DND-41 (cell line): ENCODE measurements around the gene KRT79.
A peak's percentile ranks its signal among the peaks of the same experiment; 100 is the strongest.

Experiments used
- ATAC-seq: fragments of 200-7000 bp; cut with Tn5 transposase; 3 replicates; pipeline ENCODE4 v1.9.1; 2021; ENCODE audit warnings: low read depth; ENCODE audit not compliant: insufficient read depth
- DNase-seq: peaks from one replicate; pipeline ENCODE4 v3.0.0-alpha.2; 2020
- H2AFZ ChIP-seq: 2 replicates; pipeline ENCODE4 v1.6.0; 2012; ENCODE audit warnings: low read depth, low read length
- H3K27ac ChIP-seq: 2 replicates; pipeline ENCODE4 v1.5.1; 2012; ENCODE audit warnings: low read length, inconsistent platforms
- H3K27me3 ChIP-seq: fragments of 200-600 bp; sonication (generic); 2 replicates; pipeline ENCODE4 v1.6.0; 2012; ENCODE audit warnings: low read length, mild to moderate bottlenecking, inconsistent platforms; ENCODE audit not compliant: insufficient read depth, poor library complexity
- H3K36me3 ChIP-seq: 2 replicates; pipeline ENCODE4 v1.5.1; 2012; ENCODE audit warnings: low read length, inconsistent platforms; ENCODE audit not compliant: insufficient read depth
- H3K4me1 ChIP-seq: 2 replicates; pipeline ENCODE4 v1.5.1; 2012; ENCODE audit warnings: mild to moderate bottlenecking, low read length; ENCODE audit not compliant: insufficient read depth
- H3K4me2 ChIP-seq: 2 replicates; pipeline ENCODE4 v1.6.0; 2012; ENCODE audit warnings: mild to moderate bottlenecking, moderate library complexity, low read length, inconsistent platforms; ENCODE audit not compliant: insufficient read depth
- H3K4me3 ChIP-seq, 2 experiments: fragments of 200-600 bp in 1 of 2; shearing (Covaris generic) in 1 of 2; 2 replicates each; pipeline ENCODE4 v1.5.1; 2012 to 2016; ENCODE audit warnings: inconsistent platforms in 2 of 2, low read length in 2 of 2, mild to moderate bottlenecking in 2 of 2, low read depth in 1 of 2, moderate library complexity in 1 of 2
- H3K79me2 ChIP-seq: 2 replicates; pipeline ENCODE4 v1.6.0; 2012; ENCODE audit warnings: low read length, inconsistent platforms; ENCODE audit not compliant: insufficient read depth
- H3K9ac ChIP-seq: 2 replicates; pipeline ENCODE4 v1.6.0; 2012; ENCODE audit warnings: low read depth, mild to moderate bottlenecking, inconsistent platforms, low read length, moderate library complexity
- H3K9me3 ChIP-seq: 2 replicates; pipeline ENCODE4 v1.5.1; 2012; ENCODE audit warnings: low read length, moderate library complexity, mild to moderate bottlenecking, inconsistent platforms; ENCODE audit not compliant: insufficient read depth, severe bottlenecking
- H4K20me1 ChIP-seq: 2 replicates; pipeline ENCODE4 v1.6.0; 2012; ENCODE audit warnings: low read length; ENCODE audit not compliant: insufficient read depth
- CTCF ChIP-seq: IDR thresholded peaks from 2 replicates; pipeline ENCODE4 v1.5.1; 2012; ENCODE audit warnings: borderline replicate concordance, low read length, moderate library complexity, mild to moderate bottlenecking; ENCODE audit not compliant: poor library complexity, severe bottlenecking; ENCODE audit errors: extremely low read depth
- EZH2 ChIP-seq: IDR thresholded peaks from 3 replicates; pipeline ENCODE4 v1.6.1; 2012; ENCODE audit warnings: borderline replicate concordance, low read depth, mild to moderate bottlenecking, moderate library complexity, low read length, inconsistent platforms; ENCODE audit not compliant: severe bottlenecking

KRT79 gene

DNA sequence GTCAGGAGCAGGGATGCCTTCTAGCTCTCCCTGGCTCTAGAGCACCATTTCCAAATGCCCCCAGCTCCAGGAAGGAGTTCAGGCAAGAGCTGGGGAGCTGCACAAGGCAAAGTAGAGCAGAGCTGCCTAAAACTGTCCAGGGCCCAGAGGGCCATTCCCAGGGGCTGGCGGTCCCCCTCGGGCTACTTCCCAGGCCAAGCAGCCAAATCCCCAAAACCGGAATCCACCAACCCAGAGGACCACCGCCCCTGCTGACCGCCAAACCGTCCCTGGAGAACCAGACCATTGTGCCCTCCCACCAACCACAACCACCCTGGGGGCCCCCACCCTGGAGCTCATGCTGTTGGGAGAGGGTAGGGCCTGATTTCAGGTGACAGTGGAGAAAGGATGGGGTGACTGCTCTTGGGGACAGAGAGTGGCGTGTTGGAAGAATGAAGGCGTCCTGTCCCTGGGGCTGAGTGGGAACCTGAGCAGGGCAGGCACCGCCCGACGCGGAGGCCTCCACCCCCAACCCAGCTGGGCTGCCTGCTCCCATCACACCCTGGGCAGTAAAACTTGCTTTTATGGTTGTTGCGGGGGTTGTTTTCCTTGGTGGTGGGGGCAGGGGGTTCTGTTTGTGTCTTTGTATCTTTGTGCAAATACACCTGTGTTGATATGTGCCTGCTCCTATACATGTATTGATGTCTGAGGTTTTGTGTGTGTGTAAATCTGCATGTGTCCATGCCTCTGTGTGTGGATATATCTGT is 38.7 kb upstream of the KRT79 start:
- no peak overlapping the region for H3K9ac ChIP-seq

DNA sequence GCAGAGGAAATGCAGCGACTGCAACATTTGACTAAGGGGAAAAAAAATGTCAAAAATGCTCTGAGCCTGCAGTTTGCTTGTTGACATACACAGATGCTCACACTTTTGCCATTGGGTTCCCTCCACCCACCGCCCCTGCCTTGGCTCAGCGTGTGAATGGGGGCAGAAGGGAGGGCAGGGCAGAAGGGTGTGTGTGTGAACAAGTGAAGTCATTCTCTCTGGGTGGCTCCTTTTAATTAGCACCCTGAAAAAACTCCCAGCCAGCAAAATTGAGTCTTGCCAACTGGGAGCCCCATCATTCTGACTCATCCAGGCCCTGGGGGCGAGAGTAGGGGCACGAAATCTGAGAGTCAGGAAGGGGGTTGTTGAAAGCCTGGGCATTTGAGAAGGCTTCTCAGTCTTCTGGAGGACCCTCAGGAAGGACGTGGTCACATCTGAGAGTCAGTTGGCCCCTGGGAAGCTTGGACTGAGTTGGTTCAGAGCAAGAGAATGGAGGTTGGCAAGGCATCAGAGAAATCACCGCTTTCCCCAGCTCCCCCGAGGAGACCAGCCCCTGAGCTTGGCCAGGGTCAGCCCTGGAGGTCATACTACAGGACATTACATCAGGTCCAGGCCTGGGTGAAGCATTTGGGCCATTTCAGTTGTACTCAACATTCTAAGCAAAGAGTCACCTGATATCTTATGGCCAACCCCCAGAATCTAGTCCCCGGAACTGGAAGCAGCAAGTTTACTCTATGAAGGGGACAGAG is 37.4 kb upstream of the KRT79 start:
- no peak for ATAC-seq
- H4K20me1 ChIP-seq, result no peaks in the 10 kb centered on the region
- no peak overlapping the region for H3K4me3 ChIP-seq
- no peak overlapping the region for H3K9ac ChIP-seq
- no peak overlapping the region for H3K4me2 ChIP-seq
- H3K79me2 ChIP-seq, result no peaks in the 10 kb centered on the region
- H3K4me1 ChIP-seq, result no peaks in the 10 kb centered on the region
- no peaks in the 10 kb centered on the region for H3K36me3 ChIP-seq
- no peak for DNase-seq
- no peak overlapping the region for H3K27ac ChIP-seq
- peaks cover 36% of the 10 kb centered on the region for H3K27me3 ChIP-seq
- H2AFZ ChIP-seq, result no peak overlapping the region
- H3K9me3 ChIP-seq, result no peaks in the 10 kb centered on the region
- TF ChIP-seq CTCF, result no peak
- TF ChIP-seq EZH2, result no peak

More for the DNA sequence above, 38.7 kb upstream of the KRT79 start:
- no peak overlapping the region for H3K4me3 ChIP-seq
- DNase-seq (no peak), ATAC-seq (no peak)
- no peaks in the 10 kb centered on the region for H3K9me3 ChIP-seq
- no peaks in the 10 kb centered on the region for H3K79me2 ChIP-seq
- no peak overlapping the region for H2AFZ ChIP-seq
- H4K20me1 ChIP-seq, result no peaks in the 10 kb centered on the region; the same call in 1 of the 2 replicates
- no peak overlapping the region for H3K27ac ChIP-seq
- H3K4me1 ChIP-seq, result no peaks in the 10 kb centered on the region
- no peak for TF ChIP-seq EZH2
- no peak for TF ChIP-seq CTCF
- H3K36me3 ChIP-seq, result no peaks in the 10 kb centered on the region
- H3K4me2 ChIP-seq, result no peak overlapping the region
- H3K27me3 ChIP-seq, result peaks cover 40% of the 10 kb centered on the region

DNA sequence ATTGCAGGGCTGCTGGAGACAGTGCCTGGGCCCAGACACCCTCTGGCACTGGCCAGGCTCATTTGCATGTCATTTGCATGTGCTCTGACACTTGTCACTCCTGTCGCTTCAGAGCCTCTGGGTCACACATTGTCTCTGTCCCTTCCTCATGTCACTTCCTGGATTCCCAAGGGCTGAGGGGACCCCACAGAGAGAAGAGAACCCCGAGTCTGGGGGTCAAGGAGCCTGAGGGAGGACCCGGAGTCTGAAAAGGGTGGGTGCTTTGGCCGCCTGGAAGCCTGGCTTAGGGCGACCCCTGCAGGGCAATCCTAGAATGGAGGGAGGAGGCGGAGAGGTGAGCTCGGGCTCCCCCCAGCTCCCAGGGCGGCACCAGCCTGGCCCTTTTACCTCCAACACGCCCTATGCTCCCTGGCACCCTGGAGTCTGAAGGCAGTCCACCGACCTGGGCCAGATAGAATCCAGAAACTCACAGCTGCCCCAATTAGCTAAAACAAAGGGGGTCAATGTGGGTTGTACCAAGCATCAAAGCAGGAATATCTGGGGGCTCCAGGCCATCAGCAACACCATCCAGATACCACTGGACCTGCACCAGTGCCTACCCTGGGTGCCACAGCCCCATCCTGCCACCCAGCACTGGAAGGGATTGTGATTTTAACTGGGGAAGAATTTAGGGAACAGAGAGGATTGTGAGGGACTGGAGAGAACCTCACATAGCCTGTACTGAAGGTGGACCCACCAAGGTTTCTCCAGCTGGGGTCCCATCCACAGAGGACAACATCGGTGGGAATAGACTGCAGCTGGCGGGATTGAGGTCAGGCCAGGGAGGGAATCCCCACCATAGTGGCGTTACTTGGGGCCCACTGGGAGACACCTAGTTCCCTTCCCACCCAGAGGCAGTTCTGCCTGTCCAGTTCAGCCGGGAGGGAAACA is 36.5 kb upstream of the KRT79 start:
- Histone ChIP-seq H3K27me3 (peaks cover 32% of the 10 kb centered on the region), H3K79me2 (no peaks in the 10 kb centered on the region), H4K20me1 (no peaks in the 10 kb centered on the region), H3K36me3 (no peaks in the 10 kb centered on the region), H2AFZ (no peak overlapping the region), H3K27ac (no peak overlapping the region), H3K9ac (no peak overlapping the region), H3K4me2 (no peak overlapping the region), H3K4me3 (no peak overlapping the region), H3K9me3 (no peaks in the 10 kb centered on the region), H3K4me1 (no peaks in the 10 kb centered on the region)
- DNase-seq, result peak; percentile 63
- peak; percentile 84 for TF ChIP-seq CTCF
- no peak for TF ChIP-seq EZH2
- peak; percentile 73 for ATAC-seq
